CD4-positive, alpha-beta T cell treated with Interleukin-12 subunit alpha and Interleukin-12 subunit beta, for 1 hour (primary cell): ENCODE measurements around the gene RAET1E.
A peak's percentile ranks its signal among the peaks of the same experiment; 100 is the strongest.
"Not testable (repeated sequence)": the region's sequence is repeated elsewhere in the genome, so short reads cannot be mapped to it uniquely, and the experiment has no call there.

Experiments
- DNase-seq: peaks from one replicate; pipeline ENCODE4 v3.0.0-alpha.2; 2020

RAET1E gene

GRCh38 chr6:149925974-149926777, 28.3 kb upstream of the RAET1E start:
- peak; percentile 73 for DNase-seq

DNA sequence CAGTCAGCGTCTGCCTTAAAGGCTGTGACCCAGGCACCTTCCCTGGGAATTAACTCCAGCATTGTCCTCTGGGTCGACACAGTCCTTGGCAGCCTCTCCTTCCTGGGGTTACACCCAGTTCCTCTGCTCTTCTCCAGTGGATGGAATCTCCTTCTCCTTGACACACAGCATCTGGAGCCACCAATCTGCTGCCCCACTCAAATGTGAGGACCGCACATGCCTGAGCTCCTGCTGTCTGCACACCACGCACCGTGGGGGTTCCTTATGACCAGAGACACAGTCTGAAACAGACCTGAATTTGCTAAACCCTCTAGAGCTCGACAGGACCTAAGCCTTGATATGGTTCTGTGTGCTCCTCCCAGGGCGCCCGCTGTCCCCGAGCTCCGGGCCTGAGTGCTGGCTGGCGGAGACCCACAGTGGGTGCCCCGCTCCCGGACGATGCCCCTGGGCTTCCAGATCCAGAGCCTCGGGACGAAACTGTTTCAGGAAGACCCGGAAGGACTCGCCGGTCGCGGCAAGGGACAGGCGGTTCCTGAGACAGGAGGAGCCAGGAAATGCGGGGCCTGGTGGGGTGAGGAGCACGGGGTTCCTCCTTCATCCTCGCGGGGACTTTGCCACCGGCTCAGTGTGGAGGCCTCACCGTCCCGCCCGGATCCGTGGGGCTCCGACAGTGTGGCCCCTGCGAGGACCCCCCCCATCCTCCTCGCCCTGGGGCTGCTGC, 27.5 kb upstream of the RAET1E start:
- no peak for DNase-seq

DNA sequence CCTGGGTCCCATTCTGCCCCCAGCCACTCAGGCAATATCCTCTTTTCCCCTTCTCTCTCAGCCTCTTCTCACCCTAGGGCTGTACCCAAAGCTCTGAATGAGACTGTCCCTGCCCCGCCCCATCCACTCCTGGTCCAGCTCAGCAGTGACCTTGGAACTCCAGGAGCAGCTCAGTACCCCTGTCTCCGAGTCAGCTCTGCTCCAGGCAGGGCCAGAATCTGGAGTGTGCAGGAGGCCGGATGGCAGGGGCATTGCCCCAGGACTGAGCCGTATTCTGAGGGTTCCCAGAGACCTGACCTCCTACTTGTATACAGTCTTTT, 27.0 kb upstream of the RAET1E start:
- no peak for DNase-seq

GRCh38 chr6:149924206-149924932, 26.5 kb upstream of the RAET1E start:
- no peak for DNase-seq

DNA sequence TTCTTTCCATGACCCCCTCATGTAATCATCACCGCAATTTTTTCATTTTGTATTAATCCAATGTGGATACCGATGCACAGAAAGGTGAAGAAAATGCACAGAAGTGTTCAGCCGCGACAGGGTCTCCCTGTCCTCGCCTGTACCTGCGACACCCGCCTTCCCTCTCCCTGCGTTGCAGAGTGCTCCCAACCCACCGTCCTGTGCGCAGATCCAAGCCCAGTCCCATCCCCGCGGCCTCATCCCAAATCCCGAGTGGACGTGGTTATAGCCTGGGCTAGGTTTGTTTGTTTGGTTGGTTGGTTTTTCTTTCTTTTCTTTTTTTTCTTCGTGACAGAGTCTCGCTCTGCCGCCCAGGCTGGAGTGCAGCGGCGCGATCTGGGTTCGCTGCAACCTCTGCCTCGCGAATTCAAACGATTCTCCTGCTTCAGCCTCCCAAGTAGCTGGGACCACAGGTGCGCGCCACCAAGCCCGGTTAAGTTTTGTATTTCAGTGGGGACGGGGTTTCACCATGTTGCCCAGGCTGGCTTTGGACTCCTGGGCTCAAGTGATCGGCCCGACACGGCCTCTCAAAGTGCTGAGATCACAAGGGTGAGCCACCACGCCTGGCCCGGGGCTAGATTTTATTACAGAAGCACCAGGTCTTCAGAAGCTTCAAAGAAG, 25.5 kb upstream of the RAET1E start:
- no peak for DNase-seq

DNA sequence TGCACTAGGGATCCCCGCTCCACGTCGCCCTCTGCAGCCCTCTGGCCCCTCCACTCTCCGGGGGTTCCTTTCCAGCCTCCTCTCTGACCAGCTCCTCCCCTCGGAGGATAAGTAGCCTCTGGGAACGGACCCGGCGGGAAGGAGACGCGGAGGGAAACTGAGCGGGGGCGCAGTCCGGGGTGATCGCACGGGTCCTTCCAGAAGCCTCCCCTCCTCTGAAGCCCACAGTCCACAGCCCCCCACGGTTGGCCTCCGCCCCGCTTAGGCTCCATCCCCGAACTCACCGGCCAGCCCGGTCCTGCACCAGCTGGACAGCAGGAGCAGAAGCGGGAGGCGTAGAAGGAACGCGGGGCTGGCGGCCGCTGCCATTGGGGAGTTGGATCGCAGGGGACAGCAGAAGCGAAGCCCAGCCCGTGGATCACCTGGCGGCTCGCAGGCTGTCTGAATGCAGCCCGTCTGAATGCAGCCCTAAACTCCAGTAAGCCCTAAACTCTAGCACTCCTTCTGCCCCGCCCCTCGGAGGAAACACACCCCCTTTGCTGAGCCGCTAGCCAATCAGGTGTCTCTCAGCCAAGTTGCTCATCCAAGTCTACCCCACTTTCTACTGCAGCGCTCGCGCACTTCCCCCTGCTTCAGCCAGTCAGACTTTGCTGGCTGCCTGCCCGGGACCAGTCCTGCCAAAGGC, 24.9 kb upstream of the RAET1E start, which contains the start of gene RAET1G:
TSS of gene RAET1G (minus strand) at position 480 of the 685 bp plus-strand sequence. CDS start at position 369, 111 bp downstream.
- DNase-seq, result peak; percentile 86

DNA sequence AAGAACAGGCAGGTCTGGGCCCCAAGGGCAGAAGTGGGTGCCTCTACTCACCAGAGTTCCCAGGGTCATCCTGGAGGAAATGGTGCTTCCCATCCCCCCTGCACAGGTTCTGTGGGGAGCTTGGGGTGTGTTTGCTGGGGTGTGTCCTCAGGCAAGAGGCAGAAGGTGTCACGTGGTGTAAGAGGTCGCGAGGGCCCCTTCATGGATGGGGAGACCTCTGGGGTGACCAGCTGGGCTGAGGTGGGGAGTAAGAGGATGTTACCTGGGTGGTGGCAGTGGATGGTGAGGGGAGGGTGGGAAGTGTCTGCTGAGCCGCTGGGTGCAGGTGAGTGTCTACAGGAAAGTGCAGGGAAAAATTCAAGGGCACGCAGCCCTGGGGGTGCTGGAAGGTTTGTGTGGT, 24.2 kb upstream of the RAET1E start:
- DNase-seq, result not testable (repeated sequence)

GRCh38 chr6:149921361-149921760, 23.4 kb upstream of the RAET1E start:
- no peak for DNase-seq

DNA sequence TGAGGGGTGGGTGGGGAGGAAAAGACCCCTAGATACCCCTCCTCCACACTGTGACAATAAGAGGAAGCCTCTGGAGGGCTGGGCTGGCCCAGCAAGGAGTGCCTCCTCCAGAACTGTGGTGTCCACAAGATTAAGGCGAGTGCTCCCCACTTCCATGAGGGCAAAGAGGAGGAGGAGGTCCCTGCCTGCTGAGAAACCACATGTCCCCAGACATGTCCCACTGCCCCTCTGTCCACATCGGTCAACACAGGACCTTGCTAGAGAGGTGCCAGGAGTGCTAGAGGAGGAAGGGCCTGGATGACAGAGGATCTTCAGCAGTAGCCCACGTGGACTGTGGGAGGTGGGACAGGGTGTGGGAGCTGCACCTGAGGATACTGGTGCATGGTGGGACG, 21.9 kb upstream of the RAET1E start:
- no peak for DNase-seq

DNA sequence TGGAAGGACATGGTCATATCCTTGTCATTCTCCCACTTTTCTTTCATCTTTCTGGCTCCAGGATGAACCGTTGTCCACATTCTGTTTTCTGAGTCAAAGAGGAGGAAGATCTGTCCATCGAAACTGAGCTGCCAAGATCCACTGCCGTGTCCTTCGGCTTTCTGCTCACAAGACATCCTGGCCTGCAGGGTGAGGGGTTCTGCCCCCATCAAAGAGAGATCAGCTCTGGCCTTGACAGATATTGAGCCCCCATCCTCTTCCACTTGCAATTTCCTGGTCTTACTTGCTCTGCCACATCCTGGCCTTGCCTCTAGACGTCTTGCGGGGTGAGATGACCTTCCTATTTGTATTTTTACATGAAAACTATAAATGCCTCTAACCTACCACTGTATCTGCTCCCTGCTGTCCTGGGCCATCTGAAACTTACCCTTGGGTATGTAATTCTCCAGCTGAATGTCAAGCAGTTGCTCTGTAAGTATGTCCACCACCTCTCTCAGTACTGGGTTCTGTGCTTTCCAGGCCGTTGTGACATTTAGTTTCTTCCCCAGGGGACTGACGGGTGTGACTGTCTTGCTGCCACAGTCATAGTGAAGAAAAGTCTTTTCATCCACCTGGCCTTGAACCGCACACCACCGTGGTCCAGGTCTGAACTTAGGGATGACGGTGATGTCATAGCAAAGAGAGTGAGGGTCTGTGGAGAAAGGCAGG, 21.4 kb upstream of the RAET1E start:
- DNase-seq, result not testable (repeated sequence)

- DNase-seq, result no peak
Measured at GRCh38 chr6:149918151-149918905, 20.4 kb upstream of the RAET1E start.

- no peak for DNase-seq
Measured at GRCh38 chr6:149917679-149918078, 19.8 kb upstream of the RAET1E start.

DNA sequence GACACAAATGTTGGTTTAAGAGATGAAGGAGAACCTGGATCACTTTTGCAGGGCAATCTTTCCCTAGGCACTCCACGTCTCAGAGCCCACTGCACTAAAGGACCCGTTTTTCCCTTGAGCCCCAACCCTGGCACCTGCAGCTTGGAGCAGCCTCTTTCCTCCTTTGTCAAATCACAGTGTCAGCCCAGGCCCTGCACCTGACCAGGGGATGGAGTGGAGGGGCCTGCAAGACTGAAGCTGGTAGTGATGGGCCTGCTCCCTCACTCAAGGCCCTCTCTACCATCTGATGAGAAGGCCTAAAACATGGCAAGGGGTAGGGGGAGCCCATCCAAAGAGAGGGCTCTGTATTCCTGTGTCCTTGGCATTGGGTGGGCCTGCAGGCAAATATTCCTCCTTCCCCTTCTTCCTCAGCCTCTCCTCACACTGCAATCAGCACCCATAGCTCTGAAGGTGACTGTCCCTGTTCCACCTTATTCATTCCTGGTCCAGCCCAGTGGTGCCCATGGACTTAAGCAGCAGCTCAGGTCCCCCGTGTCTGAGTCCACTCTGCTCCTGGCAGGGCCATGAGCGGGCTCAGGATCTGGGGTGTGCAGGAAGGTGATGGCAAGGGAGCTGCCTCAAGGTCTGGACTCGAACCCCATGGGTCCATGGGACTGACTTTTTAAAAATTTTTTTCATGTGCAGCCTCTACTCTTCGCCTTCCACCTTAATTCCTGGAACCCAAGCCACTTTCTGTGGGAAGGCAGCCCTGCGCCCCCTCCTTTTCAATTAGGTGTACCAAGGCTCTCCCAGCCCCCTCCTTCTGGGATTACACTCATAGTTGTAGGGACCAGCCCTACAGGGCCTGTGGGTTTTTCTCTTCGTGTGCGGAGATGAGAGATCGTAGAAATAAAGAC, 18.3 kb upstream of the RAET1E start:
- no peak for DNase-seq

GRCh38 chr6:149913540-149914240, 15.8 kb upstream of the RAET1E start:
- DNase-seq, result no peak

DNA sequence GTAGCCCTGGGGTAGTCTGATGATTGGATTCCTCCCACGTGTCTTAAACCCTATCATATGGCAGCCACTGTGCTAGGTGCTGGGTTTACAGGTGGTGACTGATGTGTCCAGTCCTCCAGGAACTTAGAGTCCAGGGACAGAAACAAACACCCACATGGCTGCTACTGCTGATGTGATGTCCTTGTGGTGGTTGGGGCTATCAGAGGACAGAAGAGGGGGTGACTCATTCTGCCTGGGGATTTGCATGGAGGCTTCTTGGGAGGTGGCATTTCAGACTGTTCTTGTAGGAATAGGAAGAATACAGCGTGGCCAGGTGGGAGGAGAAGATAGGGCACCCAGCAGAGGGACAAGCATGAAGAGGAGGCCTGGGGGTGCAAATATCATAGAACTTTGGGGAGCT, 15.2 kb upstream of the RAET1E start:
- DNase-seq, result no peak

- DNase-seq, result not testable (repeated sequence)
Measured at GRCh38 chr6:149912680-149913079, 14.8 kb upstream of the RAET1E start.

DNA sequence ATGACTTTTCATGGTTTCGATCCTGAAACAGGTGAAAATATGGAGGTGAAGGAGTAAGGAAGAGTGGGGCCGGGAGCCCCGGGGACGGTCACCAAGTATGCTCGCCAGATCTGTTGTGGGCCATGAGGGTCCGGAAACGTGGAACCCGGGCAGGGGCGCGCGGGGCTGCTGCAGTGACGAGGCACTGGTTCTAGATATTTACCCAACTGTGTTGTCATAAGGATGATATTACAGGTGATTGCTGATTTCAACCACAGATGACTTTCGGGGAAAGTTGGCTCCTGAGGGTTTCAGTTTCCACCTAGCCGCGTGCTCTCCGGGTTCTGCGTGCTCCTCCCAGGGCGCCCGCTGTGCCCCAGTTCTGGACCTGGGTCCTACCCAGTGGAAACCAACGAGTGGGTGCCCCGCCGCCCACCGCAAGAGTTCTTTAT, 12.8 kb upstream of the RAET1E start:
- no peak for DNase-seq

DNA sequence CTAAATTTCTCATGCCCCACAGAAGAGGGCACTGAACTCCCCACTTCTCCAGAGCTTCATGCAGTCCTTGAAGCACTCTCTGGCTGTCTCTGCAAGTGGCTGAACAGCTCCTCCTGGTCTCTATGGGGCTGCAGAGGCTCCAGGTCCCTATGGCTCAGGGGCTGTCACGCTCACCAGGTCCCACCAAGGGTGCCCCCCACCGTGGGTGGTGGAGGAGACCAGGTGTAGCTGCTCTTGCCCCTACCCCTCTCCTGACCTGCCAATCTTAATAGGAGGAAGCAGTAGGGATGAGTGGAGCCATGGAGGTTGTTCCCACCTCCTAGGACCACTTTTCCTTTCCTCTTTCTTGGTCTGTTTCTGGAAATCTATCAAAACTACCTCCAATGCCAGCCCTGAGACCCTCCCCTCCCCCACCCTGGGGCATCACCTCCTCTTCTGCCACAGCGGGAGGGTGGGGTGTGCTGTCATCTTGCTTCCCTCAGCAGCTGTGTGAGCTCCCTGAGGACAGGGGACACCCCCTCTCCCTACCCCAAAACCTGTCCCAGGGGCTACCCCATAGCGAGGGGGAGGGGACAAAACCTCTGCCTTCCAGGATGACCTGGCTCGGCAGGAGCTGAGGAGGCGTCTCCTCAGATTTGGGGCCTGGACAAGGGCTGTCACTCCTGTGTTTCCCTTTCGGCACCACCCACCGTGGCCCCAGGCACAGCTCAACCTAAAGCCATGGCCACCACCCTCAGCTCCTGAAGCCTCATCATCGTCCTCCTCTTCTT, 12.0 kb upstream of the RAET1E start:
- no peak for DNase-seq
